ENCODE data around the gene PDIA3. TPM values are rescaled to one million over a fixed set of nuclear protein-coding genes. Genes with fewer than 3 reads are reported as not detected.

Gene PDIA3
- total and polyA plus RNA-seq, 2 of the 13 experiments (the other 11 are each of a cell fraction or from before 2014, with no cell fraction given): 238 to 433 TPM

DNA sequence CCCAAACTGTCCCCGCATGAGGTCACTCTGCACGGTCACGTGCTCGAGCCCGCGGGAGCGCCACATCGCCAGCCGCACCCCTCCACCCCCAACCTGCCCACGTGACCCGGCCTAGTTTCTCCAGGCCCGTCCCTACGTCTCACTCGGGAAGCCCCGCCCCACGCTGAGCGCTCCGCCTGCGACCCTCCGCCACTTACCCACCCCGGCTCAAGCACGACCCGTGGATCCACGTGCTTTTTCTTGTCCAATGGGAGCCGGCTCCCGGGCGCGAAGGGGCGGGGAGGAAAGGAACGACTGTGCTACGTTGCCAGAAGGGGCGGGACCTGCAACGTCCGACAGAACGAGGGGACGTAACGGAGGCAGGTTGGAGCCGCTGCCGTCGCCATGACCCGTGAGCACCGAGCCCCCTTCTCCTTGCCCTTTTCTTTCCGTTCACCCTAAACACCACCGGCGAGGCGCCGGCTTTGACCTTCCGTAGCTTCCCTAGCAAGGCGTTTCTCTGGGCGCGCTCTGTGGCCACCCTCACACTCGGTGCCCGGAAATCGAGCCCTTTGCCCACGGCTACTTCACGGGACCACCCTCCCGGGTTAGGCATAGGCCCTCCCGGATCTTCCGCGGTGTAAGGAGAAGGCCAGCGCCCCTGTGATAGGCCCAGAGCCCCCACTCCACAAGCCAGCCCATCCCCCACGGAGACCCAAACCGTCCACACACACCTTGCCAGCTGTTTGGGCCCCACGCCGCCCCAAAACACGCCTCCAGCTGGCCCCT, 45.9 kb downstream of the PDIA3 start, which contains the start of gene SERF2 (continued):
- TF ChIP-seq, protein P1, sequence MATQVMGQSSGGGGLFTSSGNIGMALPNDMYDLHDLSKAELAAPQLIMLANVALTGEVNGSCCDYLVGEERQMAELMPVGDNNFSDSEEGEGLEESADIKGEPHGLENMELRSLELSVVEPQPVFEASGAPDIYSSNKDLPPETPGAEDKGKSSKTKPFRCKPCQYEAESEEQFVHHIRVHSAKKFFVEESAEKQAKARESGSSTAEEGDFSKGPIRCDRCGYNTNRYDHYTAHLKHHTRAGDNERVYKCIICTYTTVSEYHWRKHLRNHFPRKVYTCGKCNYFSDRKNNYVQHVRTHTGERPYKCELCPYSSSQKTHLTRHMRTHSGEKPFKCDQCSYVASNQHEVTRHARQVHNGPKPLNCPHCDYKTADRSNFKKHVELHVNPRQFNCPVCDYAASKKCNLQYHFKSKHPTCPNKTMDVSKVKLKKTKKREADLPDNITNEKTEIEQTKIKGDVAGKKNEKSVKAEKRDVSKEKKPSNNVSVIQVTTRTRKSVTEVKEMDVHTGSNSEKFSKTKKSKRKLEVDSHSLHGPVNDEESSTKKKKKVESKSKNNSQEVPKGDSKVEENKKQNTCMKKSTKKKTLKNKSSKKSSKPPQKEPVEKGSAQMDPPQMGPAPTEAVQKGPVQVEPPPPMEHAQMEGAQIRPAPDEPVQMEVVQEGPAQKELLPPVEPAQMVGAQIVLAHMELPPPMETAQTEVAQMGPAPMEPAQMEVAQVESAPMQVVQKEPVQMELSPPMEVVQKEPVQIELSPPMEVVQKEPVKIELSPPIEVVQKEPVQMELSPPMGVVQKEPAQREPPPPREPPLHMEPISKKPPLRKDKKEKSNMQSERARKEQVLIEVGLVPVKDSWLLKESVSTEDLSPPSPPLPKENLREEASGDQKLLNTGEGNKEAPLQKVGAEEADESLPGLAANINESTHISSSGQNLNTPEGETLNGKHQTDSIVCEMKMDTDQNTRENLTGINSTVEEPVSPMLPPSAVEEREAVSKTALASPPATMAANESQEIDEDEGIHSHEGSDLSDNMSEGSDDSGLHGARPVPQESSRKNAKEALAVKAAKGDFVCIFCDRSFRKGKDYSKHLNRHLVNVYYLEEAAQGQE (IDR thresholded peaks at IDR 0.05; ENCODE audit: borderline replicate concordance in 1 of 2, low read depth in 1 of 2, low read length in 2 of 2): no peak
- TF ChIP-seq KLF9 (CRISPR knock-in tag; IDR thresholded peaks at IDR 0.05; ENCODE audit: low read depth) (no peak), ELF1 (CRISPR knock-in tag; IDR thresholded peaks at IDR 0.05) (peak; percentile 40; the same call in 1 of the 2 replicates), MZF1 (CRISPR knock-in tag; IDR thresholded peaks at IDR 0.05; ENCODE audit: borderline replicate concordance) (no peak), THYN1 (CRISPR knock-in tag; IDR thresholded peaks at IDR 0.05; ENCODE audit: borderline replicate concordance, low read depth) (no peak), ZBTB1 (CRISPR knock-in tag; IDR thresholded peaks at IDR 0.05; ENCODE audit: borderline replicate concordance) (no peak), ZNF136 (CRISPR knock-in tag; IDR thresholded peaks at IDR 0.05; ENCODE audit: low read depth) (no peak), ARNT (IDR thresholded peaks at IDR 0.05) (no peak), KMT2A (CRISPR knock-in tag; IDR thresholded peaks at IDR 0.05) (no peak)
- TF ChIP-seq, protein P2, sequence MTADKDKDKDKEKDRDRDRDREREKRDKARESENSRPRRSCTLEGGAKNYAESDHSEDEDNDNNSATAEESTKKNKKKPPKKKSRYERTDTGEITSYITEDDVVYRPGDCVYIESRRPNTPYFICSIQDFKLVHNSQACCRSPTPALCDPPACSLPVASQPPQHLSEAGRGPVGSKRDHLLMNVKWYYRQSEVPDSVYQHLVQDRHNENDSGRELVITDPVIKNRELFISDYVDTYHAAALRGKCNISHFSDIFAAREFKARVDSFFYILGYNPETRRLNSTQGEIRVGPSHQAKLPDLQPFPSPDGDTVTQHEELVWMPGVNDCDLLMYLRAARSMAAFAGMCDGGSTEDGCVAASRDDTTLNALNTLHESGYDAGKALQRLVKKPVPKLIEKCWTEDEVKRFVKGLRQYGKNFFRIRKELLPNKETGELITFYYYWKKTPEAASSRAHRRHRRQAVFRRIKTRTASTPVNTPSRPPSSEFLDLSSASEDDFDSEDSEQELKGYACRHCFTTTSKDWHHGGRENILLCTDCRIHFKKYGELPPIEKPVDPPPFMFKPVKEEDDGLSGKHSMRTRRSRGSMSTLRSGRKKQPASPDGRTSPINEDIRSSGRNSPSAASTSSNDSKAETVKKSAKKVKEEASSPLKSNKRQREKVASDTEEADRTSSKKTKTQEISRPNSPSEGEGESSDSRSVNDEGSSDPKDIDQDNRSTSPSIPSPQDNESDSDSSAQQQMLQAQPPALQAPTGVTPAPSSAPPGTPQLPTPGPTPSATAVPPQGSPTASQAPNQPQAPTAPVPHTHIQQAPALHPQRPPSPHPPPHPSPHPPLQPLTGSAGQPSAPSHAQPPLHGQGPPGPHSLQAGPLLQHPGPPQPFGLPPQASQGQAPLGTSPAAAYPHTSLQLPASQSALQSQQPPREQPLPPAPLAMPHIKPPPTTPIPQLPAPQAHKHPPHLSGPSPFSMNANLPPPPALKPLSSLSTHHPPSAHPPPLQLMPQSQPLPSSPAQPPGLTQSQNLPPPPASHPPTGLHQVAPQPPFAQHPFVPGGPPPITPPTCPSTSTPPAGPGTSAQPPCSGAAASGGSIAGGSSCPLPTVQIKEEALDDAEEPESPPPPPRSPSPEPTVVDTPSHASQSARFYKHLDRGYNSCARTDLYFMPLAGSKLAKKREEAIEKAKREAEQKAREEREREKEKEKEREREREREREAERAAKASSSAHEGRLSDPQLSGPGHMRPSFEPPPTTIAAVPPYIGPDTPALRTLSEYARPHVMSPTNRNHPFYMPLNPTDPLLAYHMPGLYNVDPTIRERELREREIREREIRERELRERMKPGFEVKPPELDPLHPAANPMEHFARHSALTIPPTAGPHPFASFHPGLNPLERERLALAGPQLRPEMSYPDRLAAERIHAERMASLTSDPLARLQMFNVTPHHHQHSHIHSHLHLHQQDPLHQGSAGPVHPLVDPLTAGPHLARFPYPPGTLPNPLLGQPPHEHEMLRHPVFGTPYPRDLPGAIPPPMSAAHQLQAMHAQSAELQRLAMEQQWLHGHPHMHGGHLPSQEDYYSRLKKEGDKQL (CRISPR knock-in tag; IDR thresholded peaks at IDR 0.05; ENCODE audit: low read depth): no peak
- TF ChIP-seq, protein P3, sequence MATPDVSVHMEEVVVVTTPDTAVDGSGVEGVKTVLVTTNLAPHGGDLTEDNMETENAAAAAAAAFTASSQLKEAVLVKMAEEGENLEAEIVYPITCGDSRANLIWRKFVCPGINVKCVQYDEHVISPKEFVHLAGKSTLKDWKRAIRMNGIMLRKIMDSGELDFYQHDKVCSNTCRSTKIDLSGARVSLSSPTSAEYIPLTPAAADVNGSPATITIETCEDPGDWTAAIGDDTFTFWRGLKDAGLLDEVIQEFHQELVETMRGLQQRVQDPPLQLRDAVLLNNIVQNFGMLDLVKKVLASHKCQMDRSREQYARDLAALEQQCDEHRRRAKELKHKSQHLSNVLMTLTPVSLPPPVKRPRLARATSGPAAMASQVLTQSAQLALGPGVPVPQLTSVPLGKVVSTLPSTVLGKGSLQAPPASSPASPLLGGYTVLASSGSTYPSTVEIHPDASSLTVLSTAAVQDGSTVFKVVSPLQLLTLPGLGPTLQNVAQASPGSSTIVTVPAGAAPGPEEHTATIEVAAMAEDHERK (CRISPR knock-in tag; IDR thresholded peaks at IDR 0.05; ENCODE audit: low read depth): peak; percentile 72
- TF ChIP-seq, protein P4, sequence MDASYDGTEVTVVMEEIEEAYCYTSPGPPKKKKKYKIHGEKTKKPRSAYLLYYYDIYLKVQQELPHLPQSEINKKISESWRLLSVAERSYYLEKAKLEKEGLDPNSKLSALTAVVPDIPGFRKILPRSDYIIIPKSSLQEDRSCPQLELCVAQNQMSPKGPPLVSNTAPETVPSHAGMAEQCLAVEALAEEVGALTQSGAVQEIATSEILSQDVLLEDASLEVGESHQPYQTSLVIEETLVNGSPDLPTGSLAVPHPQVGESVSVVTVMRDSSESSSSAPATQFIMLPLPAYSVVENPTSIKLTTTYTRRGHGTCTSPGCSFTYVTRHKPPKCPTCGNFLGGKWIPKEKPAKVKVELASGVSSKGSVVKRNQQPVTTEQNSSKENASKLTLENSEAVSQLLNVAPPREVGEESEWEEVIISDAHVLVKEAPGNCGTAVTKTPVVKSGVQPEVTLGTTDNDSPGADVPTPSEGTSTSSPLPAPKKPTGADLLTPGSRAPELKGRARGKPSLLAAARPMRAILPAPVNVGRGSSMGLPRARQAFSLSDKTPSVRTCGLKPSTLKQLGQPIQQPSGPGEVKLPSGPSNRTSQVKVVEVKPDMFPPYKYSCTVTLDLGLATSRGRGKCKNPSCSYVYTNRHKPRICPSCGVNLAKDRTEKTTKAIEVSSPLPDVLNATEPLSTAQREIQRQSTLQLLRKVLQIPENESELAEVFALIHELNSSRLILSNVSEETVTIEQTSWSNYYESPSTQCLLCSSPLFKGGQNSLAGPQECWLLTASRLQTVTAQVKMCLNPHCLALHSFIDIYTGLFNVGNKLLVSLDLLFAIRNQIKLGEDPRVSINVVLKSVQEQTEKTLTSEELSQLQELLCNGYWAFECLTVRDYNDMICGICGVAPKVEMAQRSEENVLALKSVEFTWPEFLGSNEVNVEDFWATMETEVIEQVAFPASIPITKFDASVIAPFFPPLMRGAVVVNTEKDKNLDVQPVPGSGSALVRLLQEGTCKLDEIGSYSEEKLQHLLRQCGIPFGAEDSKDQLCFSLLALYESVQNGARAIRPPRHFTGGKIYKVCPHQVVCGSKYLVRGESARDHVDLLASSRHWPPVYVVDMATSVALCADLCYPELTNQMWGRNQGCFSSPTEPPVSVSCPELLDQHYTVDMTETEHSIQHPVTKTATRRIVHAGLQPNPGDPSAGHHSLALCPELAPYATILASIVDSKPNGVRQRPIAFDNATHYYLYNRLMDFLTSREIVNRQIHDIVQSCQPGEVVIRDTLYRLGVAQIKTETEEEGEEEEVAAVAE (CRISPR knock-in tag; IDR thresholded peaks at IDR 0.05; ENCODE audit: borderline replicate concordance): peak; percentile 15; the same call in 1 of the 2 replicates

Data from HepG2 (cell line).